GM10266 (cell line): ENCODE results near the gene HIF3A.

ENCODE experiments used
- DNase-seq: peaks from one replicate; pipeline ENCODE4 v3.0.0; 2012; ENCODE audit errors: extremely low spot score
- TF ChIP-seq, protein P1 (sequence below): IDR thresholded peaks from 2 replicates; pipeline ENCODE4 v1.5.1; 2012; ENCODE audit warnings: mild to moderate bottlenecking, low read depth; ENCODE audit not compliant: control insufficient read depth, insufficient read depth; ENCODE audit errors: missing control alignments

Gene HIF3A

DNA sequence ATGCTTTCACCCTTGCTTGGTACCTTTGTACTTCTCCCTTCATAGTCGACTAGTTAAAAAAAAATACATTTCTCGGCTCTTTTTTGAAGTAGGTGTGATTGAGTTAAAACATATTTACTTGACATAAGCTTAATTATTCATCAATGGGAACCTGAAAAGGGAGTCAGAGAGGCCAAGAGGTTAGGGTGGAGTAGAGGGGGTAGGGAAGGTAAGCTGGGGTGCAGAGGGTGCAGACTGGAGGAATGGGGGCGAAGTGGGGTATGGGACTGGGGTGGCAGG lies 701 bp upstream of the HIF3A start:
- DNase-seq: no peak
- TF ChIP-seq, protein P1, sequence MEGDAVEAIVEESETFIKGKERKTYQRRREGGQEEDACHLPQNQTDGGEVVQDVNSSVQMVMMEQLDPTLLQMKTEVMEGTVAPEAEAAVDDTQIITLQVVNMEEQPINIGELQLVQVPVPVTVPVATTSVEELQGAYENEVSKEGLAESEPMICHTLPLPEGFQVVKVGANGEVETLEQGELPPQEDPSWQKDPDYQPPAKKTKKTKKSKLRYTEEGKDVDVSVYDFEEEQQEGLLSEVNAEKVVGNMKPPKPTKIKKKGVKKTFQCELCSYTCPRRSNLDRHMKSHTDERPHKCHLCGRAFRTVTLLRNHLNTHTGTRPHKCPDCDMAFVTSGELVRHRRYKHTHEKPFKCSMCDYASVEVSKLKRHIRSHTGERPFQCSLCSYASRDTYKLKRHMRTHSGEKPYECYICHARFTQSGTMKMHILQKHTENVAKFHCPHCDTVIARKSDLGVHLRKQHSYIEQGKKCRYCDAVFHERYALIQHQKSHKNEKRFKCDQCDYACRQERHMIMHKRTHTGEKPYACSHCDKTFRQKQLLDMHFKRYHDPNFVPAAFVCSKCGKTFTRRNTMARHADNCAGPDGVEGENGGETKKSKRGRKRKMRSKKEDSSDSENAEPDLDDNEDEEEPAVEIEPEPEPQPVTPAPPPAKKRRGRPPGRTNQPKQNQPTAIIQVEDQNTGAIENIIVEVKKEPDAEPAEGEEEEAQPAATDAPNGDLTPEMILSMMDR: no peak

DNA sequence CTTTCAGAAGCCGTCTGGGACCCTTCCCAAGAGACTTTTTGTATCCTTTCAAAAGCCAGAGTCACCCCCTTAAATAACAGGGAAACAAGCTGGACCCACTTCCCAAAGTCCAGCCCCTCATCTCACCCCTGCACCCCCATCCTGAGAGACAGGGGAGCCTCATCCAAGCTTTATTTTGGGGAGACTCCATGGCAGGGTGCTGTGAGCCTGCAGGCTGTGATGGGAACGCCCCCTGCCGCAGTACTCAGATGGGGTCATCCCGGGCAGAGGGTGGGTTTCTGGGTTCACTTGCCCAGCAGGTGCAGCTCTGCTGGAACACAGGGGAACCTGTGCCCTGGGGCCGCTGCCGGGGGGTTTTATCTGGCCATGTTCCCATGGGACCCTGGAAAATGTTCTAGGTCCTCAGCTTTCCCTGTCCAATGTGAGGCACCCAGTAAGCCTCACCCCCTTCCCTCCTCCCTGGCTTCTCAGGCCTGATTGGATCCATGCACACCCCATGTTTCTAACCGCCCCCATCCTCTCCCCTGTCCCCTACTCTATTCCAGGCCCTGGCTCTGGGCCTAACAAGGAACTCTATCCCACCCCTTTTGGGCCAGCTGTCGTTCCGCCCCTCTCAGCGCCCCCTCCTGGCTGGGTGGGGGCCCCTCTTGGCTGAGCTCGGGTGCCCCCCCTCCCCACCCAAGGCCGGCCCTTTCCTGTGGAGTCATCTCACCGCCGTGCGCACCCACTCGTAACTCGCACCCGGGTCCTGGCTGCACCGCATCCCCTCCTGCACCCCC lies 1.0 kb downstream of the HIF3A start:
- peak; percentile 23 for DNase-seq
- TF ChIP-seq, protein P1: no peak

DNA sequence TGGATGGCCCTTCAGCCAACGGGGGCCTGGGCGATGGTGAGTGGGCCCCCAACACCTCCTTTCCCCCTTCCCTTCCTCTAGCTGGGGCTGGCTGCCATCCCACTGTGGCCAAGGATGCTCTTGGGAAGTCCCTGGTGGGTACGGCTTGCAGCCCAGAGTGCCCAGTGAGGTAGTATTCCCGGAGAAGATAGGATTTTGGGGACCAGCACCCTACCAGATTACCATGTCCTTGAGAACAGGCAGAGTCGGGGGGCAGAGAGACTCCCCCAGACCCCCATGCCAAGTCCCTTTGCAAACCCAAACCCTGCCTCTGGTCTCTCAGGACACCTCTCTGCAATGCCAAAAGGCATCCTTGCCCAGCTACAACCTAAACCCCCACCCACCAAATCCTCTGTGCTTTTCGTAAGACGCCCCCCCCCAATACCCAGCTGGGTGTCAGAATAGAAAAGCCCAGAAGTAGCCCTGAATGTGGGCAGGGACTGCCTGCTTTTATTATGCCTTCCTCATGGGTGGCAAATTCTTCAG lies 1.7 kb downstream of the HIF3A start:
- TF ChIP-seq, protein P1: no peak
- peak; percentile 30 for DNase-seq

DNA sequence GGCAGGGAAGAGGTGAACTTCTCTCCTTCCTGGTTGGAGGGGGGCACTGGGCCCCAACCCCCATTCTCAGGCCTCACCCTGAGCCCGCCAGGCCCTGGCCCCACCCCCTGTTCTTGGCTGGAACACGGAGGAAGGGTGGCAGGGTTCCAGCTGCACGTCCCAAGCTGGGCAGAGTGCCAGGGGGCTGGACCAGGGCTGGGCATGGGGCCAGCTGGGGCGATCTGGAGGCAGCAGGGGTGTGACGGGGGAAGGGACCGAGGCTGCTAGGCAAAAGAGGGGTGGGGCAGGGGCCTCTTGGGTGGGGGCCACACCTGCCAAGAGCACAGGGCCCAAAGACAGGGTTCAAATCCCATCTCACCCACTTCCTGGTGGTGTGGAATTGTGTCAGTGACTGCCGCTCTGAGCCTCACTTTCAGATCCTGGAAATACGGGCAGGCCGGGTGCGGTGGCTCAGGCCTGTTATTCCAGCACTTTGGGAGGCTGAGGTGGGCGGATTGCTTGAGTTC lies 2.2 kb downstream of the HIF3A start:
- DNase-seq: peak; percentile 19
- TF ChIP-seq, protein P1: no peak

DNA sequence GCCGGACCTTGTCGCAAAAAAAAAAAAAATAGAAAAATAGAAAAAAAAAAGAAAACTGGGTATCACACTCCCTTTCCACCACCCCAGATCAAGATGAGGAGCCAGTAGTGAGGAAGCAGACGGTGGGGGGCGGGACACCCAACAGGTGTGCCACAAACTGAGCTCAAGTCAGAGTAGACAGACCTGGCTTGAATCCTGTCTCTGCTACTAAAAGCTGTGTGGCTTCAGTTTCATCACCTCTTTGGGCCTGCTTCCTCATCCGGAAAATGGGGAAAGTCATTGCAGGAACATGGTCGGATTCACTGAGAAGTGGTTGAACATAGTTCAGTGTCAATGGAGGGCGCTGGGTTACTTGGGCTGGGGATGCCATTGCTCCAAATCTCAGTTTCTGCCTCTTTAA lies 2.9 kb downstream of the HIF3A start:
- TF ChIP-seq, protein P1: no peak
- no peak for DNase-seq

DNA sequence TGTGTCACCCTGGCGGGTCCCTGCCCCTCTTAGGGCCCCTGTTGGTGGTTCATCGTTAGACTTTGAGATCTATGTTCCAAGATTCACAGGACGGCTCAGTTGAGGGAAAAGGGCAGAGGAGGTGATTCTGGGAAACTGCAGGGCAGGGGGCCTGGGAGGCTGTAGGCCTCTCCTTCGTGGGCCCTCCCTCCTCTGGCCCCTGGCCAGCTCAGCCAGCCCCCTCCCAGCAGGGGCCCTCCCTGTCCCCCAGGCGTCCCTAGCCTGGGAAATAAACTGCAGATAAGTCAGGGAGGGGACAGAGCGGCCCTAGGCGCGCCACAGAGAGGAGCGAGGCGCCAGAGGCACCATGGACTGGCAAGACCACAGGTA lies 6.5 kb downstream of the HIF3A start:
- TF ChIP-seq, protein P1: no peak
- no peak for DNase-seq

DNA sequence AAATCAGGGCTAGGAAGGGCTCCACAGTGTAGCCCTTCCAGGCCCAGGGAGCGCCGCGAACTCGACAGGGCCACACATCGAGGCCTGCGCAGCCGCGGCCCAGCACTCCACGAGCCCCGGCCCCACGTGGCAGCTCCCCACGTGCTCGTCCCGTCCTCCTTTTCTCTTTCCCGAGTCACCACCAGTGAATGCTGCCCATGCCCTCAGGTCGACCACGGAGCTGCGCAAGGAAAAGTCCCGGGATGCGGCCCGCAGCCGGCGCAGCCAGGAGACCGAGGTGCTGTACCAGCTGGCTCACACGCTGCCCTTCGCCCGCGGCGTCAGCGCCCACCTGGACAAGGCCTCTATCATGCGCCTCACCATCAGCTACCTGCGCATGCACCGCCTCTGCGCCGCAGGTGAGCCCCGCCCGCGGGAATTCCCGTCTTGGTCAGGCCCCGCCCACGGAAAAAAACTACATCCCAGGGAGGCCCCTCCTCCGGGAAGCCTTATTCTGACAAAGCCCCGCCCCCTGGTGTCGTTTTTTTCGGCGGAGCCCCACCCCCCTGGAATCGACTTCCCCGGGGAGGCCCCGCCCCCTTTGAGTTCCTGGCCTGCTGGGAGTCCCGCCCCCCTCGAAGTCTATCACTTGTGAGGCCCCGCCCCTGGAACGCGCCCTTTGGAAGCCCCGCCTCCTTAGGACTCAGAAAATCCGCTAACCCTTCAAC lies 7.0 kb downstream of the HIF3A start:
- TF ChIP-seq, protein P1: no peak
- no peak for DNase-seq
